ENCODE results near the gene PCNX1.

Gene PCNX1

GRCh38 chr14:70956511-70956910 is 49.3 kb downstream of the PCNX1 start:
- Histone ChIP-seq H3K36me3 (ENCODE audit: insufficient read depth, low read length) (peaks cover 27% of the 10 kb centered on the region; the same call in 1 of the 2 replicates), H4K20me1 (ENCODE audit: insufficient read depth, low read length, poor library complexity, severe bottlenecking) (peaks cover 28% of the 10 kb centered on the region), H3K9me2 (replicated peaks; ENCODE audit: low read depth, low read length) (no peaks in the 10 kb centered on the region), H3K4me1 (ENCODE audit: insufficient read depth, low read length, poor library complexity, severe bottlenecking) (peaks cover 6% of the 10 kb centered on the region), H3K79me2 (ENCODE audit: insufficient read depth, low read length) (peaks cover 27% of the 10 kb centered on the region), H3K4me2 (ENCODE audit: low read depth, low read length, poor library complexity, severe bottlenecking) (no peak overlapping the region), H3K9ac (ENCODE audit: low read depth, low read length, poor library complexity, severe bottlenecking) (no peak overlapping the region), H2AFZ (ENCODE audit: low read length) (no peak overlapping the region), H3K27me3 (ENCODE audit: insufficient read depth, low read length, poor library complexity, severe bottlenecking) (no peaks in the 10 kb centered on the region), H3K9me3 (ENCODE audit: insufficient read depth, low read depth, low read length) (no peaks in the 10 kb centered on the region), H3F3A (ENCODE audit: low read depth) (no peaks in the 10 kb centered on the region), H3K4me3 (ENCODE audit: low read length, poor library complexity, severe bottlenecking) (no peak overlapping the region)
- TF ChIP-seq, protein P1, sequence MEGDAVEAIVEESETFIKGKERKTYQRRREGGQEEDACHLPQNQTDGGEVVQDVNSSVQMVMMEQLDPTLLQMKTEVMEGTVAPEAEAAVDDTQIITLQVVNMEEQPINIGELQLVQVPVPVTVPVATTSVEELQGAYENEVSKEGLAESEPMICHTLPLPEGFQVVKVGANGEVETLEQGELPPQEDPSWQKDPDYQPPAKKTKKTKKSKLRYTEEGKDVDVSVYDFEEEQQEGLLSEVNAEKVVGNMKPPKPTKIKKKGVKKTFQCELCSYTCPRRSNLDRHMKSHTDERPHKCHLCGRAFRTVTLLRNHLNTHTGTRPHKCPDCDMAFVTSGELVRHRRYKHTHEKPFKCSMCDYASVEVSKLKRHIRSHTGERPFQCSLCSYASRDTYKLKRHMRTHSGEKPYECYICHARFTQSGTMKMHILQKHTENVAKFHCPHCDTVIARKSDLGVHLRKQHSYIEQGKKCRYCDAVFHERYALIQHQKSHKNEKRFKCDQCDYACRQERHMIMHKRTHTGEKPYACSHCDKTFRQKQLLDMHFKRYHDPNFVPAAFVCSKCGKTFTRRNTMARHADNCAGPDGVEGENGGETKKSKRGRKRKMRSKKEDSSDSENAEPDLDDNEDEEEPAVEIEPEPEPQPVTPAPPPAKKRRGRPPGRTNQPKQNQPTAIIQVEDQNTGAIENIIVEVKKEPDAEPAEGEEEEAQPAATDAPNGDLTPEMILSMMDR (conservative IDR thresholded peaks at IDR 0.05; ENCODE audit: low read length), result no peak
- TF ChIP-seq EZH2phosphoT487 (IDR thresholded peaks at IDR 0.05; ENCODE audit: borderline replicate concordance), result no peak

DNA sequence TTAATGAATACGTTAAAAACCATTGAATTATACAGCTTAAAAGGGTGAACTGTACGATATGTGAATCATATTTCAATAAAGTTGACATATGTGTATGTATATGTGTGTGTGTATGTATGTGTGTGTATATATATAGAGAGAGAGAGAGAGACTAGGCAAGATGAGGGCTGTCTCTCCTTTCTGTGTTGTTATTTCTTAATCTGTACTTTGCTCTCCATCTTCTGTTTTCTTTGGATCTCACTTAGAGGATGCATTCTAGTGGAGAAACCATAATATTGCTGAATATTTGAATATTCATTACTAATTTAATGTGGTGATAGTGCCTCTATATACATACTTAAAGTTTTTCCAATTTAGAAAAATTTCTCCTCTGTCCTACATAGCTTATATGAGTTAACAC is 50.5 kb downstream of the PCNX1 start:
- H3K36me3 ChIP-seq (ENCODE audit: insufficient read depth, low read length), result peaks cover 29% of the 10 kb centered on the region; the same call in 1 of the 2 replicates
- H3F3A ChIP-seq (ENCODE audit: low read depth), result 0 out of 2 replicates have a peak, but pooled peaks cover 3% of the 10 kb centered on the region
- no peak overlapping the region for H3K4me2 ChIP-seq (ENCODE audit: low read depth, low read length, poor library complexity, severe bottlenecking)
- H3K9me2 ChIP-seq (replicated peaks; ENCODE audit: low read depth, low read length), result no peaks in the 10 kb centered on the region
- no peak overlapping the region for H3K9ac ChIP-seq (ENCODE audit: low read depth, low read length, poor library complexity, severe bottlenecking)
- no peaks in the 10 kb centered on the region for H3K27me3 ChIP-seq (ENCODE audit: insufficient read depth, low read length, poor library complexity, severe bottlenecking)
- H4K20me1 ChIP-seq (ENCODE audit: insufficient read depth, low read length, poor library complexity, severe bottlenecking), result peaks cover 23% of the 10 kb centered on the region
- H3K4me1 ChIP-seq (ENCODE audit: insufficient read depth, low read length, poor library complexity, severe bottlenecking), result peaks cover 6% of the 10 kb centered on the region
- H3K79me2 ChIP-seq (ENCODE audit: insufficient read depth, low read length), result peaks cover 32% of the 10 kb centered on the region
- H2AFZ ChIP-seq (ENCODE audit: low read length), result no peak overlapping the region
- TF ChIP-seq, protein P1 (conservative IDR thresholded peaks at IDR 0.05; ENCODE audit: low read length), result no peak
- no peak for TF ChIP-seq EZH2phosphoT487 (IDR thresholded peaks at IDR 0.05; ENCODE audit: borderline replicate concordance)
- no peaks in the 10 kb centered on the region for H3K9me3 ChIP-seq (ENCODE audit: insufficient read depth, low read depth, low read length)
- no peak overlapping the region for H3K4me3 ChIP-seq (ENCODE audit: low read length, poor library complexity, severe bottlenecking)

- H3K4me3 ChIP-seq (ENCODE audit: low read length, poor library complexity, severe bottlenecking), result no peak overlapping the region
- H3K79me2 ChIP-seq (ENCODE audit: insufficient read depth, low read length), result peaks cover 47% of the 10 kb centered on the region
- 0 out of 2 replicates have a peak, but pooled peaks cover 3% of the 10 kb centered on the region for H3F3A ChIP-seq (ENCODE audit: low read depth)
- TF ChIP-seq, protein P1 (conservative IDR thresholded peaks at IDR 0.05; ENCODE audit: low read length), result no peak
- no peak for TF ChIP-seq EZH2phosphoT487 (IDR thresholded peaks at IDR 0.05; ENCODE audit: borderline replicate concordance)
- no peak overlapping the region for H3K4me2 ChIP-seq (ENCODE audit: low read depth, low read length, poor library complexity, severe bottlenecking)
- H3K27me3 ChIP-seq (ENCODE audit: insufficient read depth, low read length, poor library complexity, severe bottlenecking), result no peaks in the 10 kb centered on the region
- peaks cover under 1% of the 10 kb centered on the region for H4K20me1 ChIP-seq (ENCODE audit: insufficient read depth, low read length, poor library complexity, severe bottlenecking)
- H3K9me2 ChIP-seq (replicated peaks; ENCODE audit: low read depth, low read length), result no peaks in the 10 kb centered on the region
- no peak overlapping the region for H3K9ac ChIP-seq (ENCODE audit: low read depth, low read length, poor library complexity, severe bottlenecking)
- no peak overlapping the region for H2AFZ ChIP-seq (ENCODE audit: low read length)
- H3K4me1 ChIP-seq (ENCODE audit: insufficient read depth, low read length, poor library complexity, severe bottlenecking), result no peaks in the 10 kb centered on the region
- H3K9me3 ChIP-seq (ENCODE audit: insufficient read depth, low read depth, low read length), result no peaks in the 10 kb centered on the region
- H3K36me3 ChIP-seq (ENCODE audit: insufficient read depth, low read length), result peaks cover 36% of the 10 kb centered on the region; the same call in 1 of the 2 replicates
Measured at GRCh38 chr14:70962935-70963334, 55.7 kb downstream of the PCNX1 start.

Measured in Loucy (cell line).